Muscle layer of duodenum (tissue), 2 donors: Measurements from ENCODE around the gene RGSL1.
"Not testable (repeated sequence)": the region's sequence is repeated elsewhere in the genome, so short reads cannot be mapped to it uniquely, and the experiment has no call there.

ENCODE experiments used
- H3K27ac ChIP-seq: one replicate; pipeline ENCODE4 v1.7.0; 2013; ENCODE audit warnings: mild to moderate bottlenecking, low read length
- H3K27me3 ChIP-seq: one replicate; pipeline ENCODE4 v1.7.0; 2013; ENCODE audit warnings: low read depth, mild to moderate bottlenecking, control low read depth, low read length
- H3K36me3 ChIP-seq, 2 donors: one replicate each; pipeline ENCODE4 v1.7.0; 2013; ENCODE audit warnings: low read length in 2 of 2, control low read depth in 1 of 2, mild to moderate bottlenecking in 1 of 2; ENCODE audit not compliant: insufficient read depth in 2 of 2, control insufficient read depth in 1 of 2
- H3K4me1 ChIP-seq, 2 donors: one replicate each; pipeline ENCODE4 v1.7.0; 2013; ENCODE audit warnings: low read length in 2 of 2, mild to moderate bottlenecking in 2 of 2, control low read depth in 1 of 2, moderate library complexity in 1 of 2; ENCODE audit not compliant: insufficient read depth in 2 of 2, control insufficient read depth in 1 of 2
- H3K4me3 ChIP-seq, 2 donors: one replicate each; pipeline ENCODE4 v1.7.0; 2013; ENCODE audit warnings: low read length in 2 of 2, low read depth in 1 of 2, mild to moderate bottlenecking in 1 of 2
- H3K9me3 ChIP-seq, 2 donors: one replicate each; pipeline ENCODE4 v1.7.0; 2013; ENCODE audit warnings: low read length in 2 of 2, control low read depth in 1 of 2, mild to moderate bottlenecking in 1 of 2; ENCODE audit not compliant: control insufficient read depth in 1 of 2
- donor health status: healthy.

Gene RGSL1

GRCh38 chr1:182426442-182427430 is 23.2 kb upstream of the RGSL1 start:
- Histone ChIP-seq H3K4me3 (no peak overlapping the region), H3K36me3 (no peaks in the 10 kb centered on the region), H3K27me3 (no peaks in the 10 kb centered on the region), H3K9me3 (no peaks in the 10 kb centered on the region), H3K27ac (no peak overlapping the region), H3K4me1 (no peaks in the 10 kb centered on the region)

GRCh38 chr1:182428043-182428442 is 21.9 kb upstream of the RGSL1 start:
- no peak overlapping the region for H3K27ac ChIP-seq
- H3K4me1 ChIP-seq = no peaks in the 10 kb centered on the region
- H3K4me3 ChIP-seq = no peak overlapping the region
- H3K36me3 ChIP-seq = no peaks in the 10 kb centered on the region
- H3K9me3 ChIP-seq = no peaks in the 10 kb centered on the region
- H3K27me3 ChIP-seq = no peaks in the 10 kb centered on the region

GRCh38 chr1:182430263-182431068 is 19.5 kb upstream of the RGSL1 start:
- Histone ChIP-seq H3K36me3 (no peaks in the 10 kb centered on the region), H3K27ac (no peak overlapping the region), H3K9me3 (no peaks in the 10 kb centered on the region)

GRCh38 chr1:182431278-182431677 is 18.7 kb upstream of the RGSL1 start:
- H3K27me3 ChIP-seq = no peaks in the 10 kb centered on the region
- H3K9me3 ChIP-seq = no peaks in the 10 kb centered on the region
- no peaks in the 10 kb centered on the region for H3K36me3 ChIP-seq
- H3K4me3 ChIP-seq = no peak overlapping the region
- H3K27ac ChIP-seq = no peak overlapping the region
- no peaks in the 10 kb centered on the region for H3K4me1 ChIP-seq

More at GRCh38 chr1:182430263-182431068, 19.5 kb upstream of the RGSL1 start:
- Histone ChIP-seq H3K4me1 (no peaks in the 10 kb centered on the region), H3K27me3 (no peaks in the 10 kb centered on the region), H3K4me3 (no peak overlapping the region)

GRCh38 chr1:182433580-182433979 is 16.4 kb upstream of the RGSL1 start:
- Histone ChIP-seq H3K27ac (no peak overlapping the region), H3K36me3 (no peaks in the 10 kb centered on the region), H3K9me3 (peaks cover 0 to 6% of the 10 kb centered on the region in 2 donors), H3K4me1 (no peaks in the 10 kb centered on the region), H3K4me3 (no peak overlapping the region), H3K27me3 (no peaks in the 10 kb centered on the region)

GRCh38 chr1:182438326-182438725 is 11.6 kb upstream of the RGSL1 start:
- H3K27ac ChIP-seq = no peak overlapping the region
- H3K9me3 ChIP-seq = peaks cover 0 to 7% of the 10 kb centered on the region in 2 donors
- H3K36me3 ChIP-seq = no peaks in the 10 kb centered on the region
- no peaks in the 10 kb centered on the region for H3K27me3 ChIP-seq
- H3K4me3 ChIP-seq = no peak overlapping the region
- no peaks in the 10 kb centered on the region for H3K4me1 ChIP-seq

GRCh38 chr1:182441719-182442118 is 8.2 kb upstream of the RGSL1 start:
- Histone ChIP-seq H3K9me3 (peaks cover 0 to 7% of the 10 kb centered on the region in 2 donors), H3K36me3 (no peaks in the 10 kb centered on the region), H3K27ac (no peak overlapping the region), H3K27me3 (no peaks in the 10 kb centered on the region), H3K4me3 (no peak overlapping the region), H3K4me1 (no peaks in the 10 kb centered on the region)

- Histone ChIP-seq H3K27ac (no peak overlapping the region), H3K36me3 (no peaks in the 10 kb centered on the region), H3K4me3 (no peak overlapping the region), H3K9me3 (peaks cover 0 to 7% of the 10 kb centered on the region in 2 donors), H3K27me3 (no peaks in the 10 kb centered on the region), H3K4me1 (no peaks in the 10 kb centered on the region)
Measured at GRCh38 chr1:182442333-182442732, 7.6 kb upstream of the RGSL1 start.

GRCh38 chr1:182444497-182444896 is 5.4 kb upstream of the RGSL1 start:
- Histone ChIP-seq H3K4me1 (no peaks in the 10 kb centered on the region), H3K27me3 (no peaks in the 10 kb centered on the region), H3K36me3 (no peaks in the 10 kb centered on the region), H3K9me3 (no peaks in the 10 kb centered on the region), H3K27ac (no peak overlapping the region), H3K4me3 (no peak overlapping the region)

- Histone ChIP-seq H3K27ac (no peak overlapping the region), H3K27me3 (no peaks in the 10 kb centered on the region), H3K9me3 (no peaks in the 10 kb centered on the region), H3K4me1 (no peaks in the 10 kb centered on the region), H3K4me3 (no peak overlapping the region), H3K36me3 (no peaks in the 10 kb centered on the region)
Measured at GRCh38 chr1:182446033-182446669, 3.8 kb upstream of the RGSL1 start.

GRCh38 chr1:182447124-182447523 is 2.8 kb upstream of the RGSL1 start:
- H3K9me3 ChIP-seq, H3K36me3 ChIP-seq, H3K27ac ChIP-seq, H3K4me3 ChIP-seq, H3K4me1 ChIP-seq, H3K27me3 ChIP-seq: not testable (repeated sequence)
